NCI-H446 treated with DMSO at 0.1 percent for 48 hours (cell line): ENCODE measurements around the gene NDUFA8.
"Not testable (repeated sequence)": the region's sequence is repeated elsewhere in the genome, so short reads cannot be mapped to it uniquely, and the experiment has no call there.

Source experiments
- DNase-seq: peaks from one replicate; lab custom pipeline; 2025; lab: John Stamatoyannopoulos, UW

NDUFA8 gene

GRCh38 chr9:122121391-122121790 lies 38.2 kb downstream of the NDUFA8 start:
- DNase-seq, result no peak

- DNase-seq, result no peak
Measured at GRCh38 chr9:122120316-122121071, 39.1 kb downstream of the NDUFA8 start.

GRCh38 chr9:122119721-122120120 lies 39.9 kb downstream of the NDUFA8 start:
- DNase-seq, result no peak

- DNase-seq, result no peak
Measured at GRCh38 chr9:122119166-122119521, 40.4 kb downstream of the NDUFA8 start.

DNA sequence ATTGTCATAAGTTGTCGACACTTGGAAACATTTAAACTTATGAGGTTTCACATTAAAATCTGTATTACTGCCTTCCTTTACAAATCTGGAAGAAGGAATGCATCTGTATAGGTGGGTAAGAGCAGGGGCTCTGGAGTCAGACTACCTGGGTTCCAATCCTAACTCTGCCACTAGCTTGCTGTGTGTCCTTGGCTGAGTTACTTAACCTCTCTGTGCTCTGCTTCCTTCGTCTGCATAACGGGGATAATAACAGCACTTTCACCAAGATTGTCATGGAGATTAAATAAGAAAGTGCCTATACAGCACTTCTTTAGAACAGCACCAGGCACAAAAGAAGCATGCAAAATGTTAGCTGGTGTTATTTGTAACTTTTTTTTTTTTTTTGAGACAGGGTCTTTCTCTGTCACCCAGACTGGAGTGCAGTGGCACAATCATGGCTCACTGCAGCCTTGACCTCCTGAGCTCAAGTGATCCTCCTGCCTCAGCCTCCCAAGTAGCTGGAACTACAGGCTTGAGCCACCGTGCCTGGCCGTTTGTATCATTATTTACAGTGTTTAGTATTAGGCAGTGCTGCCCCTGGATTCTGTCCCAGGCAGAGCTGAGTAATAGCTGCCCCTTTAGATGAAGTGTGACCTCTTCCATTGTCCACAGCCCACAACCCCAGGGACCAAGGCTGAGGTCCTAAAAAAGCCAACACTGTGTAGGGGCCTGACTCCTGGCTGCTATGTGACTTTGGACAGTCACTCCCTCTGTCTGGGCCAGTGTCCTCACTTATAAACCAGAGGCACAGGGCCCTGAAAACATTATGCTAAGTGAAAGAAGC lies 41.0 kb downstream of the NDUFA8 start:
- no peak for DNase-seq

DNA sequence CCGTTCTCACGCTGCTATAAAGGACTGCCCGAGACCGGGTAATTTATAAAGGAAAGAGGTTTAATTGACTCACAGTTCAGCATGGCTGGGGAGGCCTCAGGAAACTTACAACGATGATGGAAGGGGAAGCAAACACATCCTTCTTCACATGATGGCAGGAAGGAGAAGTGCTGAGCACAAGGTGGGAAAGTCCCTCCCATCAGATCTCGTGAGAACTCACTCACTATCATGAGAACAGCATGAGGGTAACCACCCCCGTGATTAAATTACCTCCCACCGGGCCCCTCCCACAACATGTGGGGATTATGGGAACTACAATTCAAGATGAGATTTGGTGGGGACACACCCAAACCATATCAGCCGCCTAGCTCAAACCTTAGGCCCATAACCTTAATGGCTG lies 42.3 kb downstream of the NDUFA8 start:
- not testable (repeated sequence) for DNase-seq

DNA sequence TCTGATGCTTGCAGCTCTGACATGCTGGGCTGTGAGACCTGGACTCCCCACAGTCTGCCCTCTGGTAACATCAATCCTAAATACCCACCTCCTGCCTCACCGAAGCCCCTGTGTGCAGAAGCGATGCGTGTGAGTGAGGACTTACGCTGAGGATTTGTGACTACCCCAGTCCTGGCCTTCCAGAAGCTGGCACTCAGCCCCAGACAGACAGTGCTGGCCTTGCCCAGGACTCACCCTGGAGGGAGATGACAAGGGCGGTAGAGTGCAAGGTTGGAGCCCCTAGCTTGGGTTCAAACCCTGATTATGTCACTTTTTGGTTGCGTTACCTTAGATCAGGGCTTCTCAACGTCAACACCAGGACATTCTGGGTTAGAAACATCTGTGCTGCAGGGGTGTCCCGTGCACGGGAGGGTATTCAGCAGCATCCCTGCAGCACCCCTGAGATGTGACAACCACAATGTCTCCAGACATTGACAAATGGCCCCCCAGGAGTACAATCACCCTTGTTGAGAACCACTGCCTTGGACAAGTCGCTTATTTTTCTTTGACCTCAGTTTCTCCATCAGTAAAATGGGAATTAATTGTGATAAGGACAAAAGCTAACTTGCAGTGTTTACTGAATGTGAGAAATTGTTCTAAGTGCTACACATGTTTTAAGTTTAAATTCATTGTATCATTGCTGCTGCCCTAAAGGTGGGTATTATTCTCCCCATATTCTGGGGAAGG lies 43.0 kb downstream of the NDUFA8 start:
- no peak for DNase-seq

DNA sequence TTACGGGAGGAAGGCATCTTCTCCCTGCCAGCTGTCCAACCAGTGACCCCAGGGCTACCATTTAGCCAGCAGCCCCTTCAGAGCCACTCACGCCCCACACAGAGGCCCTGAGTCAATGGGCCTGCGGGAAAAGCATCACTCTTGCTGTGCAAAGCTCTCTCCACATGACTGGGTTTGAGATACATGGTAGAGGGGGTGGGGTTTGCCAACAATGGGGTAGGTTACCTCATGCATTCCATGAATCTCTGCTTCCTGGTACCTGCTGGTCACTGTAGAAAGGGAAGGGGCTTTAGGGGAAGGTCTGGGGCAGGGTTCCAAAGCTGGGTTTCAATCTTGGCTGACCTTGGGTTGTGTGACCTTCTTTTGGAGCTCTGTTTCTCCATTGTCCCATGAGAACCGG lies 43.5 kb downstream of the NDUFA8 start:
- DNase-seq, result no peak

- DNase-seq, result no peak
Measured at GRCh38 chr9:122115176-122116035, 44.2 kb downstream of the NDUFA8 start.

DNA sequence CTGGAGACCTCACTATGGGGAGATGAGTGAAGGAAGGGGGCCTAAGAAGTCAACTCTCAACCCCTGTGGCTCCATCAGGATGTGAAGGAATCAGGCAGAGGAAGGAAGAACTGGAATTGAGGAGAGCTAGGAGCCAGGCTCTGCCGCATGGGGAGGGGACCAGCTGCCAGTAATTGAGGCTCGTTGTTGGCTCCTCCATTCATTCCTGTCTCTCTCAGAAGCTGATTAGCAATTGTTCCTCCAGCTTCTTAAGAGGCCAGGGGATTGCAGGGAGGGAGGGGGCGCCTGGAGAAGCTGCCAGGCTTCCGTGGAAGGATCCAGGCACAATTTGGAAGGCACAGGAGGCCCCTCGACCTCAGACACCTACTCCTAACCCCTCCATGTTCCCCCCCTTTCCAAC lies 46.0 kb downstream of the NDUFA8 start:
- DNase-seq, result no peak

DNA sequence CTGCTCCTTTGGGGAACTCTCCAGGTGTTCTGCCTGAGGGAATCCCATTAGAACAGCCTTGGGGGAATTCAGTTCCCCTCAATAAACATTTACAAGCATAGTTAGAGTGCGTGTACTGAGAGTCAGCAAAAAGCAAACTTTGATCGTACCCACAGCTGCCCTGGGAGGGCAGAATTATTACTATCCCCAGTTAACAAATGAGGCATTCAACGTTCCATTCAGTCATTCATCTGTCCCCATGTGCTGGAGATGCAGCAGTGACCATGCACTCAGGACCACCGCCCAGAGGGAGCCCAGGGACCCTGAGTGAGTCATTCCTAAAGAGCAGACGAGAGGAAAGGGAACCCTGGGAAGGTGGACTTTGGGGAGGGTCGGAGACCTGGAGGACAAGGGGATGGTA lies 47.3 kb downstream of the NDUFA8 start:
- no peak for DNase-seq

DNA sequence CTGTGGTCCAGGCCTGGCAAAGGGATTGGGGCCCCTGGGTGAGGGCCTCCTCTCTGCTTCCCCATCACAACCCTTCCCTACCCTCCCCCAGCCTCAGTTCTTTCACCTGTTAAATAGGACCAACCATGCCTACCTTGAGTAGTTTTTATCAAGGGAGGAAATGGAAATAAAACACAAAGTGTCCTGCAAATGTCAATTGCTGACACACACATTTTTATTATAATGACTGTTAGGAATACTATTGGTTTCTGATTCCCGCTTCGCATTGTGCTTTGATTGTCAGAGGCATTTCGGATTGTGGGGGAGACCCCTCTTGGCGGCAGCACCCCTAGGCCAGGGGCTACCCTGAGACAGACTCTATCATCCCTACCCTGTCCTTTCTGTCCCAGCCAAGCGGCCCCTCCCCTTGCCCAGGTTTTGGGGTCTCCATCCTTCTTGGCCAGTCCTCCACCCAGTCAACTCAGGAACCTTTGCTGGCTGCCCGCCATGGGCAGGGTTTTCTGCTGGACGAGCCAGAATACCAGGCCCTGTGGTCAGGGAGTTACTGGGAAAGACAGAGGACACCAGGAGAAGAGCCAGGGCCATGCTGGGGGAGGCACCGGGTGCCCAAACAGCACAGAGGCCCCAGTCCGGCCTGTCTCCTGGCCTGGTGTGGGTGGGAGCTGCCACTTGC lies 48.0 kb downstream of the NDUFA8 start:
- DNase-seq, result no peak

- no peak for DNase-seq
Measured at GRCh38 chr9:122110100-122110833, 49.3 kb downstream of the NDUFA8 start.

- no peak for DNase-seq
Measured at GRCh38 chr9:122109035-122109813, 50.4 kb downstream of the NDUFA8 start.

DNA sequence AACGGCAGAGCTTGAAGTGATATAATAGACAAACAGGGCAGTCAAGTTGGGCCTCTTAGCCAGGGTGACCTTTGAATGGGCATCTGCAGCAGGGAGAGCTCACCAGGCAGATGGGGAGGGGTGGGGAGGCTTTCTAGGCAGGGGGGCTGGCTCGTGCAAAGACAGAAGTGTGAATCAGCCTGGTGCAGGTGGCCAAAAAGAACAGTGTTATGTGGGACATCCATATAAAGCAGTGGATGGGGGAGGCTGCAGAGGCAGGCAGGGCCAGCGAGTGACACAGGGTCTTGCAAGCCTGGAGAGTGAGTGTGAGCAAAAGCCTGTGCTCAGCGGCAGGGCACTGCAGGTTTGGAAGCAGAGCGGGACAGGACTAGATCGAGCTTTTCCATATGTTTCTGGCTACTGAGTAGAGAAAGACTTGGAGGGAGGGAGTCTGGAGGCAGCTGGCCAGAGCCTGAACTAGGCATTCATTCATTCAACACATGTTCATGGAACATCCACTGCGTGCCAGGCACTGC lies 52.2 kb downstream of the NDUFA8 start:
- DNase-seq, result no peak

DNA sequence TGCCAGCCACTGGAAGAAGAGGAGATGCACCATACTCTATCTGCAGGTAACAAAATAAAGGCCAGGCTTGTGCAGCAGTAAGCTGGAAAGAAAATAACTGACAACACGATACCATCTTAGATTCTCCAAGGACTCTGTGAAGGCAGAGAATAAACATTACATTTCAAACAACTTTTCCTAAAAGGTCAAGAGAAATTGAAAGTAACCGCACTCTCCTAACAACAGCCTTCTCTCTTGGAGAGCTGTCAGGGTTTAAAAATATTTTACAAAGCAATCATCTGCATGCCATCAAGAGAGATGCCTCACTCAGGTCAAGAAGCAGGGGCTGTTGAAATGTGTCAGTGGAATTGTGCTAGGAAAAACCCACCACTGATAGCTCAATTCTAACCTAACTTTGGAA lies 53.0 kb downstream of the NDUFA8 start:
- DNase-seq, result no peak

DNA sequence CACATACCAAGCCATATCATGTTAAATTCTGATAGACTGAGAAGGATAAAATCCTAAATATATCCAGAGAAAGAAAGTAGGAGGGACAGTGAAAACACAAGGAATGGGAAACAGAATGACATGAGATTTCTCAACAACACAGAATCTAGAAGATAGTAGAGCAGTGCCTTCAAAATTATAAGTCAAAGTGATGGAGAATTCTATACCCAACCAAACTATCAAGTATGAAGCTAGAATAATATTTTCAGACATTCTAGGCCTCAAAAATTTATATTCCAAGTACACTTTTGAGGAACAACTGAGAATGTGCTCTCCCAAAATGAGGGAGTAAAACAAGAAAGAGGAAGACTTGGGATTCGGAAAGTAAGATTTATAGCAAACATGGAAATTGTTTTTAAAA lies 55.6 kb downstream of the NDUFA8 start:
- DNase-seq, result no peak

DNA sequence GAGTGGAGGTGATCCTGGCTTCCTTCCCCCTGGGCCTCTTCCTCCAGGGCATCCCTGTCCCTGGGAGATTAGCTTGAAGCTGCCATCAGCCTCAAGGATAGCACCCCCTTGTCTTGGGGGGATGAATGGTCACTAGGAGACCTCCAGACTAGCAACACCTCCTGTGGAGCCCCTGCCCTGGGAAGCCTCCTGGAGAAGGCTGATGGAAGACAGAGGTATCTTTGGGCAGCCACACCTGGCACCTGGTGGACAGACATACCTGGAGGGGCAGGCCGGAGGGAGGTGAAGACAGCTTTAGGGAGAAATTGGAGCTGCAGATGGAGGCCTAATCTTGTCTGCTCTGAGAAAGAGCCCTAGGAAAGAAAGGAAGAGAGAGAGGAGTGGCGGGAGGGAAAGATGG lies 57.4 kb downstream of the NDUFA8 start:
- no peak for DNase-seq

DNA sequence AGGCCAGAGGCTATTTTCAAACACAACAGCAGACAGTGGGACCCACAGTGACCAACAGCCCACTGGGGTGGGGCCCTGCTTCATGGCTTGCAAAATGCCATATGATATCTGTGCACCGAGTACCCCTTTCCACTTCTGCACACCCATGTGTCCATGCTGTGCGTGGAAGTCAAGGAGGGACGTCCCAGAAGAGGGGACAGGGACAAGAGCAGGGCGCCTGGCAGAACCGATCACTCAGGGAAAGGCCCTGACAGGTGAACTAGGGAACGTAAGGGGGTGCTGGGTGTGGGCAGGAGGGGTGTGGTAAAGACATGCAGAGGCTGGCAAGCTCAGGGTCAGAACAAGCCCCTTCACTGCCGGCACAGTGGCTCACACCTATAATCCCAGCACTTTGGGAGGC lies 58.8 kb downstream of the NDUFA8 start:
- no peak for DNase-seq
